ENCODE results near the gene SMARCA5.

Gene SMARCA5

GRCh38 chr4:143513314-143514168 is at the start of gene SMARCA5 (continued):
- TF ChIP-seq ZNF280D (tag by site-specific recombination; IDR thresholded peaks at IDR 0.05) (no peak), ZNF660 (tag by site-specific recombination; IDR thresholded peaks at IDR 0.05) (0 out of 2 replicates have a peak, but pooled peaks have one; percentile 33), ZBTB20 (tag by site-specific recombination; IDR thresholded peaks at IDR 0.05) (peak; percentile 34; the same call in 1 of the 2 replicates), ZNF623 (tag by site-specific recombination; IDR thresholded peaks at IDR 0.05) (no peak), ZFP3 (tag by site-specific recombination; IDR thresholded peaks at IDR 0.05; ENCODE audit: low read depth) (no peak), PATZ1 (tag by site-specific recombination; IDR thresholded peaks at IDR 0.05) (0 out of 2 replicates have a peak, but pooled peaks have one; percentile 25), ZBTB21 (tag by site-specific recombination; IDR thresholded peaks at IDR 0.05) (no peak; the same call in 1 of the 2 replicates), PRDM10 (tag by site-specific recombination; IDR thresholded peaks at IDR 0.05) (0 out of 2 replicates have a peak, but pooled peaks have one; percentile 18), ZNF596 (tag by site-specific recombination; IDR thresholded peaks at IDR 0.05) (no peak), ZNF580 (tag by site-specific recombination; IDR thresholded peaks at IDR 0.05) (0 out of 2 replicates have a peak, but pooled peaks have one; percentile 39), ZNF658 (tag by site-specific recombination; IDR thresholded peaks at IDR 0.05) (no peak), SP2 (tag by site-specific recombination; IDR thresholded peaks at IDR 0.05) (peak; percentile 84), ZNF837 (tag by site-specific recombination; IDR thresholded peaks at IDR 0.05) (no peak), ZNF549 (tag by site-specific recombination; IDR thresholded peaks at IDR 0.05) (no peak), ZNF704 (tag by site-specific recombination; IDR thresholded peaks at IDR 0.05) (no peak), ZNF561 (tag by site-specific recombination; IDR thresholded peaks at IDR 0.05; ENCODE audit: borderline replicate concordance) (peak; percentile 61; the same call in 1 of the 2 replicates), KLF16 (tag by site-specific recombination; IDR thresholded peaks at IDR 0.05) (peak; percentile 68; the same call in 1 of the 2 replicates), OVOL3 (tag by site-specific recombination; IDR thresholded peaks at IDR 0.05) (no peak), ZNF555 (tag by site-specific recombination; conservative IDR thresholded peaks at IDR 0.05) (no peak), ELK4 (IDR thresholded peaks at IDR 0.05; ENCODE audit: borderline replicate concordance, low read depth, low read length) (no peak), RBAK (tag by site-specific recombination; IDR thresholded peaks at IDR 0.05) (no peak), ZNF140 (tag by site-specific recombination; IDR thresholded peaks at IDR 0.05) (no peak), GLI2 (tag by site-specific recombination; IDR thresholded peaks at IDR 0.05; ENCODE audit: borderline replicate concordance, low read depth) (no peak), ZNF514 (tag by site-specific recombination; IDR thresholded peaks at IDR 0.05) (no peak), ZBTB49 (tag by site-specific recombination; IDR thresholded peaks at IDR 0.05; ENCODE audit: low read depth) (no peak)
